GM10248 (cell line): ENCODE results near the gene DENND10.

ENCODE experiments used
- CTCF ChIA-PET: fragments of 300-600 bp; sonication (Branson Sonifier 250); formaldehyde crosslinking; extraction: SDS; loops from one replicate; lab custom pipeline; 2021; ENCODE audit warnings: antibody characterized with exemption; lab: Yijun Ruan, JAX
- POLR2A ChIA-PET: fragments of 350-650 bp; sonication (Branson Sonifier 250); formaldehyde crosslinking; extraction: SDS; loops from one replicate; lab custom pipeline; 2020; ENCODE audit warnings: antibody characterized with exemption; lab: Yijun Ruan, JAX
- DNase-seq: peaks from one replicate; pipeline ENCODE4 v3.0.0; 2012; ENCODE audit errors: extremely low spot score
- CTCF ChIP-seq: IDR thresholded peaks from 2 replicates; pipeline ENCODE4 v1.5.1; 2012; ENCODE audit warnings: mild to moderate bottlenecking, low read depth; ENCODE audit errors: extremely low read depth, missing control alignments, control extremely low read depth

Gene DENND10

GRCh38 chr10:119153041-119153440, 49.1 kb downstream of the DENND10 start:
- CTCF ChIA-PET = interaction anchor here (0.8 to 1.6 kb wide), 7 partner anchors 10 to 54 kb away, joined by 3 to 4 read pairs (median 3); no protein-coding TSS in a partner anchor
- no peak for DNase-seq
- POLR2A ChIA-PET = no interaction called here
- TF ChIP-seq CTCF = no peak

GRCh38 chr10:119153661-119154060, 49.7 kb downstream of the DENND10 start:
- ChIA-PET CTCF (interaction anchor here (1.4 kb wide), 2 partner anchors 15 to 44 kb away, joined by 3 read pairs; no protein-coding TSS in a partner anchor), POLR2A (no interaction called here)
- no peak for TF ChIP-seq CTCF
- DNase-seq = no peak

- ChIA-PET CTCF (interaction anchor here (0.9 to 2.9 kb wide), 4 partner anchors 11 to 47 kb away, joined by 3 to 10 read pairs (median 3); no protein-coding TSS in a partner anchor), POLR2A (no interaction called here)
- no peak for TF ChIP-seq CTCF
- no peak for DNase-seq
Measured at GRCh38 chr10:119159332-119159731, 55.4 kb downstream of the DENND10 start.

- ChIA-PET POLR2A (interaction anchor here (0.6 to 0.8 kb wide), 3 partner anchors 92 to 231 kb away, joined by 3 to 5 read pairs (median 4); no protein-coding TSS in a partner anchor), CTCF (interaction anchor here (0.8 to 1.4 kb wide), 4 partner anchors 14 to 45 kb away, joined by 3 to 4 read pairs (median 3); partner anchors contain the start of gene GRK5)
- no peak for DNase-seq
- no peak for TF ChIP-seq CTCF
Measured at GRCh38 chr10:119161680-119162451, 58.0 kb downstream of the DENND10 start.

GRCh38 chr10:119162452-119163092, 58.7 kb downstream of the DENND10 start:
- no peak for DNase-seq
- no peak for TF ChIP-seq CTCF
- ChIA-PET CTCF (interaction anchor here (1.3 kb wide), 1 partner anchor 45 kb away, joined by 4 read pairs; the partner anchor contains the start of gene GRK5), POLR2A (interaction anchor here (0.8 kb wide), 1 partner anchor 230 kb away, joined by 3 read pairs; no protein-coding TSS in a partner anchor)

GRCh38 chr10:119165171-119166117, 61.5 kb downstream of the DENND10 start, which contains the start of gene SFXN4:
Gene SFXN4, minus strand, starts transcription at chr10:119165714. Its CDS starts 67 bp downstream, at chr10:119165647.
- TF ChIP-seq CTCF = peak; percentile 13
- ChIA-PET CTCF (interaction anchor here (0.9 to 2.3 kb wide), 6 partner anchors 10 to 41 kb away, joined by 3 to 6 read pairs (median 4); no protein-coding TSS in a partner anchor), POLR2A (interaction anchor here (1.2 kb wide), 1 partner anchor 13 kb away, joined by 4 read pairs; no protein-coding TSS in a partner anchor)
- peak; percentile 91 for DNase-seq
